ENCODE measurements around the gene ALKBH3.

- TF ChIP-seq CTCF (IDR thresholded peaks at IDR 0.05) (no peak), ZFX (IDR thresholded peaks at IDR 0.05; ENCODE audit: borderline replicate concordance) (no peak)
These were observed 42.8 kb upstream of the ALKBH3 start for GRCh38 chr11:43837879-43838278.

Measured in 22Rv1 (cell line).